Measurements from ENCODE around the gene DHX58. TPM values are rescaled to one million over a fixed set of nuclear protein-coding genes. Genes with fewer than 3 reads are reported as not detected.

Gene DHX58
- total and polyA plus RNA-seq, 11 donors = 1.8 to 17.3 (median 3.7) TPM

DNA sequence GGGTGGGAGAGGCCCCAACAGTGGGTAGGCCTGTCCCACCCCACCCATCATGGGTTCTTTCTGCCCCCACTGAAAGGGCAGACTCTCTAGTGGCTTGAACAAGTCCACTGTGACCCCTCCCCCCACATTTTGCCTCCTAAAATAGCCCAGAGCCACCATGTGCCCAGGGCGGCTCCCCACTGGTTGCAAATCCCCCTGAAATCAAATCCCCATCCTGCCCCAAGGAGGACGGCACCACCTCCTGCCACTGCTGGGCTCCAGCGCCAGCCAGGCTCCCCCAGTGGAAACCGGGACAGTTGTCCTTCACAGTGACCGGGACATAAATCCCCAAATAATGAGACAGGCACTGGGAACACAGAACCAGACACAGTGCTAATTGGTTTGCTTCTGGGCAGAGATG lies 34.8 kb downstream of the DHX58 start:
- intact Hi-C loops (cut with DNase I) = no loop called here
- no peak overlapping the region for H3K4me3 ChIP-seq
- no peak for DNase-seq
- no peak overlapping the region for H3K27ac ChIP-seq
- H3K4me1 ChIP-seq = peaks cover 0 to 1% (median 0%) of the 10 kb centered on the region in 12 donors
- no peaks in the 10 kb centered on the region for H3K9me3 ChIP-seq
- no peak for ATAC-seq
- 84 to 100% (median 93%) methylated on average over 2 to 5 of the region's 5 CpGs for WGBS, 4 donors
- TF ChIP-seq, protein P1, sequence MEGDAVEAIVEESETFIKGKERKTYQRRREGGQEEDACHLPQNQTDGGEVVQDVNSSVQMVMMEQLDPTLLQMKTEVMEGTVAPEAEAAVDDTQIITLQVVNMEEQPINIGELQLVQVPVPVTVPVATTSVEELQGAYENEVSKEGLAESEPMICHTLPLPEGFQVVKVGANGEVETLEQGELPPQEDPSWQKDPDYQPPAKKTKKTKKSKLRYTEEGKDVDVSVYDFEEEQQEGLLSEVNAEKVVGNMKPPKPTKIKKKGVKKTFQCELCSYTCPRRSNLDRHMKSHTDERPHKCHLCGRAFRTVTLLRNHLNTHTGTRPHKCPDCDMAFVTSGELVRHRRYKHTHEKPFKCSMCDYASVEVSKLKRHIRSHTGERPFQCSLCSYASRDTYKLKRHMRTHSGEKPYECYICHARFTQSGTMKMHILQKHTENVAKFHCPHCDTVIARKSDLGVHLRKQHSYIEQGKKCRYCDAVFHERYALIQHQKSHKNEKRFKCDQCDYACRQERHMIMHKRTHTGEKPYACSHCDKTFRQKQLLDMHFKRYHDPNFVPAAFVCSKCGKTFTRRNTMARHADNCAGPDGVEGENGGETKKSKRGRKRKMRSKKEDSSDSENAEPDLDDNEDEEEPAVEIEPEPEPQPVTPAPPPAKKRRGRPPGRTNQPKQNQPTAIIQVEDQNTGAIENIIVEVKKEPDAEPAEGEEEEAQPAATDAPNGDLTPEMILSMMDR (IDR thresholded peaks at IDR 0.05) = no peak
- TF ChIP-seq POLR2A (IDR thresholded peaks at IDR 0.05) = no peak
- peaks cover 0 to 13% (median 6%) of the 10 kb centered on the region in 9 donors for H3K27me3 ChIP-seq
- H3K36me3 ChIP-seq = no peaks in the 10 kb centered on the region

GRCh38 chr17:42076797-42077559 lies 35.5 kb downstream of the DHX58 start:
- Histone ChIP-seq H3K36me3 (no peaks in the 10 kb centered on the region), H3K9me3 (no peaks in the 10 kb centered on the region), H3K27me3 (peaks cover 0 to 21% (median 14%) of the 10 kb centered on the region in 9 donors), H3K4me3 (no peak overlapping the region), H3K4me1 (peaks cover 0 to 9% (median 6%) of the 10 kb centered on the region in 12 donors), H3K27ac (no peak overlapping the region)
- 77 to 91% (median 83%) methylated on average over 4 of the region's 4 CpGs for WGBS, 4 donors
- intact Hi-C loops (cut with DNase I) = no loop called here
- DNase-seq (no peak), ATAC-seq (peak in 1 of 4 donors; percentile 43)
- TF ChIP-seq, protein P1 (IDR thresholded peaks at IDR 0.05) = no peak
- TF ChIP-seq POLR2A (IDR thresholded peaks at IDR 0.05) = no peak

DNA sequence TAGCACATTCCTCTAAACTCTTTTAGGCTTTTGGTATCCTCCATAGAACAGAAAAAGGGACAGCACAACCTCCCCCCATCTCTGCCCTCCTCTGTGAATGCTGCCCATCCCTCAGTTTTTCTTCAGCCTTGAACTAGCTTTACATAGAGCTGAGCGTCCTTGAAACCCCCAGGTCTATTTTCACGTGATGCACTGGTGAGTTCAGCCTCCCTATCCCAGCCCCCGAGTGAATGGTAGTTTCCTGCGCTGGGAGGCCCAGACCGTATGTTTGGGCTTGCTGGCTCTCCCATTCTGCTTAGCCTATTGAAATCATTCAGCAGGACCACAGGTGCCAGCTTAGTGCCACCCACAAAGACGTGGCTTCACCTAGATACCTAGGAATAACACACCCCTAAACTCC lies 36.7 kb downstream of the DHX58 start:
- no peak overlapping the region for H3K27ac ChIP-seq
- no peak for DNase-seq
- H3K27me3 ChIP-seq = peaks cover 0 to 33% (median 21%) of the 10 kb centered on the region in 9 donors
- peaks cover 0 to 12% (median 6%) of the 10 kb centered on the region in 12 donors for H3K4me1 ChIP-seq
- no peak overlapping the region for H3K4me3 ChIP-seq
- H3K36me3 ChIP-seq = no peaks in the 10 kb centered on the region
- no peaks in the 10 kb centered on the region for H3K9me3 ChIP-seq
- intact Hi-C loops (cut with DNase I) = no loop called here
- TF ChIP-seq, protein P1 (IDR thresholded peaks at IDR 0.05) = no peak
- no peak for TF ChIP-seq POLR2A (IDR thresholded peaks at IDR 0.05)
- no peak for ATAC-seq
- 74 to 81% (median 79%) methylated on average over 6 of the region's 6 CpGs for WGBS, 4 donors

DNA sequence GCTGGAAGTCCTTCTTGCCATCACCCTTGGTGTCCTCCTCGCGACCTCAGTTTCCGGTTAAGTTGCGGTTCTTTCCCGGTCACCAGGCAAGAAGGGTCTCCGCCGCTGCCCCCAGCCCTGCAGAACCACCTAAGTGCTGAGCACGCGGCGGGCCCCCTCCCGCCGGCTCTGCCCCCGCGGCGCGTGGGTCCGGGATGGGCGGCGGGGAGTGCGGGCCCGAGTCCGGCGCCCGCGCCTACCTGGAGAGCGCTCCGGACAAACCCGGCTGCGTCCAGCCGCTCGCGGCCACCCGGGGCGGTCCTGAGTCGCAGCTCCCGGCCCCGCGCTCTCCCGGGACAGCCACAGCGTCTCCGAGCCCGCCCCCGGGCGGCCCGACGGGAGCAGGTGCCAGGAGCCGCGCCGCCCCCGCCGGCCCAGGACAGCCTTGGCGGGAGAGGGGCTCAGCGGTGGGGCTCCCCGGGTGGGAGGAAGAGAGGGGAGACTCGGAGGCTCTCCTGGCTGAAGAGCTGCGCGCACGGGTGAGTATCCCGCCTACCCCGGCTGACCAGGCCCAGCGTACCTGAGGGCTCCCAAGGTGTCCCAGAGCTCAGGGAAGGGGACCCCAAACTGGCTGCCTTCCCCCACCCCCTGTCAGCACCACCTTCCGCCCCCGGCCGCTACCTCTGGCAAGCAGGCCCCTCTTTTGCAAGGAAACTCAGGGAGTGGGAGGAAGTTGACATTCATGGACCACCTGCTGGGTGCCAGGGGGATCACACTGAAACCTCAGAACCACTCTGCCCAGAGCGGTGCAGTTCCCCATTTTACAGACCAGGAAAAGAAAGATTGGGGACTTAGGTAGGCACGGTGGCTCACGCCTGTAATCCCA lies 40.0 kb downstream of the DHX58 start:
- H3K27me3 ChIP-seq = peaks cover 0 to 36% (median 21%) of the 10 kb centered on the region in 9 donors
- ATAC-seq (peak in 3 of 4 donors; percentile 36 to 70 (median 53)), DNase-seq (no peak)
- H3K4me3 ChIP-seq = peak overlapping the region in 11 of 12 donors; percentile 19 to 51 (median 39)
- no peaks in the 10 kb centered on the region for H3K36me3 ChIP-seq
- H3K9me3 ChIP-seq = no peaks in the 10 kb centered on the region
- peaks cover 0 to 12% (median 6%) of the 10 kb centered on the region in 12 donors for H3K4me1 ChIP-seq
- intact Hi-C loops (cut with DNase I) = no loop called here
- WGBS, 4 donors = 8 to 20% (median 11%) methylated on average over 12 to 67 of the region's 67 CpGs
- TF ChIP-seq POLR2A (IDR thresholded peaks at IDR 0.05) = no peak
- TF ChIP-seq, protein P1 (IDR thresholded peaks at IDR 0.05) = peak in 3 of 12 donors; percentile 4 to 13 (median 10)
- H3K27ac ChIP-seq = no peak overlapping the region
